Measurements from ENCODE around the gene ENSA. TPM values are rescaled to one million over a fixed set of nuclear protein-coding genes. Genes with fewer than 3 reads are reported as not detected.

ENSA gene, protein sequence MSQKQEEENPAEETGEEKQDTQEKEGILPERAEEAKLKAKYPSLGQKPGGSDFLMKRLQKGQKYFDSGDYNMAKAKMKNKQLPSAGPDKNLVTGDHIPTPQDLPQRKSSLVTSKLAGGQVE
- polyA plus RNA-seq (2013, experiment 1 of 2), result 91.3 TPM
- polyA plus RNA-seq (2013, experiment 2 of 2), result 90.6 TPM

DNA sequence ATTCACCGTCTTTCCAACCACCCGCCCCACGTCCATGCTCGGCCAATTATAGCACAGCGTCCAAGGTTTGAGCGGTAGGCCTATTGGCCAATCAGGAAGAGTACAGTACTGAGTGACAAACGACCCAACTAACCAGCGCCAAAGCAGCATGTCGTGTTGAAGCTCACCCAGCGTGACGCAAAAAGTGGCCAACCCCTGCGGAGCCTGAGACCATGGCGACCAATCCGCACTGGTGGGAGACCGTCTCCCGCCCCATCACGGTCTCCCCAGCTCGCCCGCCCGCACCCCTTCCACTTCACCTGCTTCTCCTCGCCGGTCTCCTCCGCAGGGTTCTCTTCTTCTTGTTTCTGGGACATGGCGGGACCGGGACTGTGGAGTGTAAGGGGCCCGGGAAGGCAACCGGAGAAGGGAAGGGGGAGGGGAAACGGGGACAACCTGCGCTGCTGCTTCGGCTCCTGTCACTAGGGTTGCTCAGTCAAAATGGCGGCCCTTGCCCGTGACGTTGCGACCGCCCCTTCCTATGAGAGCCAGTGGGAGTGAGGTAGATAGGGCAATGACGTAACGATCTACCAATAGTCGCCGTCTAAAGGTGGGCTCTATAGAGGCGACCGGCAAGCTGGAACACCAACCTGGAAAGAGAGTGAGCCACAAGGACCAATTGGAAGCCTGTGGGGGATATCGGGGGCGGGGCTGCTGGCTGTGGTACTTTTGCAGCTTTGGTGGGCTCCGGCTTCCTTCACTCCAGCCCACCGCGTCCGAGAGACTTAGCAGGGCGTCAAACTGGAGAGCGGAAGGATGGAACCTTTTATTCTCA lies at the start of gene ENSA:
ENSA (minus strand) TSS at position 498 of the 814 bp plus-strand sequence; CDS start at position 356, 142 bp downstream.
- Histone ChIP-seq H2BK12ac (ENCODE audit: low read length) (no peak within 1 kb of the TSS), H3K27me3 (ENCODE audit: control insufficient read depth in 3 of 3, insufficient read depth in 3 of 3, low read depth in 1 of 3, low read length in 3 of 3) (no peaks in the 10 kb centered on the region), H2AK5ac (ENCODE audit: low read depth, low read length) (no peak within 1 kb of the TSS), H3K14ac (ENCODE audit: low read length) (peak within 1 kb of the TSS; percentile 21), H4K91ac (ENCODE audit: low read depth, low read length, poor library complexity) (no peak within 1 kb of the TSS), H3K9ac (ENCODE audit: low read depth, low read length, poor library complexity) (peak within 1 kb of the TSS; percentile 79), H3K4ac (ENCODE audit: low read length) (no peak within 1 kb of the TSS), H3K4me2 (ENCODE audit: insufficient read depth, low read length, poor library complexity, severe bottlenecking) (peak within 1 kb of the TSS; percentile 67), H3K4me1 (ENCODE audit: control insufficient read depth in 2 of 2, insufficient read depth in 1 of 2, low read depth in 1 of 2, low read length in 2 of 2) (peaks cover 5 to 6% of the 10 kb centered on the region in 2 donors), H2BK15ac (ENCODE audit: low read length) (no peak within 1 kb of the TSS), H2BK5ac (ENCODE audit: low read length) (peak within 1 kb of the TSS; percentile 92), H3K18ac (ENCODE audit: low read length) (peak within 1 kb of the TSS; percentile 98), H2BK120ac (ENCODE audit: low read depth, low read length) (no peak within 1 kb of the TSS), H3K4me3 (ENCODE audit: low read length in 2 of 2) (peak within 1 kb of the TSS; percentile 67 to 92), H3K9me3 (replicated peaks in 1 of 2; ENCODE audit: control insufficient read depth in 2 of 2, insufficient read depth in 1 of 2, low read depth in 1 of 2, low read length in 2 of 2) (no peaks in the 10 kb centered on the region), H4K8ac (ENCODE audit: low read depth, low read length) (no peak within 1 kb of the TSS), H3K27ac (replicated peaks; ENCODE audit: low read length) (peak within 1 kb of the TSS; percentile 91), H3K79me1 (ENCODE audit: low read depth, low read length) (peaks cover 2% of the 10 kb centered on the region), H2AFZ (ENCODE audit: low read length) (peak within 1 kb of the TSS; percentile 87), H3K36me3 (replicated peaks in 1 of 2; ENCODE audit: control insufficient read depth in 2 of 2, insufficient read depth in 2 of 2, low read length in 2 of 2) (peaks cover 19 to 36% of the 10 kb centered on the region in 2 donors), H3K23ac (ENCODE audit: low read depth, low read length, poor library complexity) (peak within 1 kb of the TSS; percentile 96)
- DNase-seq (ENCODE audit: low spot score), result peak; percentile 99
- WGBS, 2 donors (ENCODE audit: extremely low coverage in 2 of 2, insufficient read length in 2 of 2, insufficient replicate concordance in 1 of 2), result 100% methylated on average over 1 of the region's 49 CpGs; no CpG with 5 or more reads in 1 of the 2 donors

DNA sequence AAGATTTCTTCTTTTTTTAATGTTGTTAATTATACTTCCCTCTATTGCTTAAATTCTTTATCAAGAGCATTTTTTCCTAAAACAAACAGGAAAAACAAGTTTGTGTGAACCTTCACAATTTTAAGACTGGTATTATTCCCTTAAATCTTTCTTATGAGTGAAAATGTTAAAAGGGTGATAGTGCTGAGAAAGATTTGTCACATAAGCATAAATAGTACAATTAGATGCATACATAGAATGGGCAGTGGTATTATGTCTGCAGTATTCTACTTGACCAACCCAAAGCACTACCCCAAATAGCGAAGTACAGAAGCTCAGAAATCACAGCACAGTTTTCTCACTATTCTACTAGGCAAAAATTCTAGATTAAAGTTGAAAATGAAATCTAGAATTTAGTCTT lies 49.6 kb upstream of the ENSA start:
- H3K27me3 ChIP-seq (ENCODE audit: control insufficient read depth in 3 of 3, insufficient read depth in 3 of 3, low read depth in 1 of 3, low read length in 3 of 3), result no peaks in the 10 kb centered on the region
- H3K9me3 ChIP-seq (replicated peaks in 1 of 2; ENCODE audit: control insufficient read depth in 2 of 2, insufficient read depth in 1 of 2, low read depth in 1 of 2, low read length in 2 of 2), result no peaks in the 10 kb centered on the region
- H3K23ac ChIP-seq (ENCODE audit: low read depth, low read length, poor library complexity), result no peak overlapping the region
- no peak overlapping the region for H3K14ac ChIP-seq (ENCODE audit: low read length)
- no peak overlapping the region for H4K91ac ChIP-seq (ENCODE audit: low read depth, low read length, poor library complexity)
- no peak overlapping the region for H2AFZ ChIP-seq (ENCODE audit: low read length)
- H2BK120ac ChIP-seq (ENCODE audit: low read depth, low read length), result no peak overlapping the region
- H2BK12ac ChIP-seq (ENCODE audit: low read length), result no peak overlapping the region
- no peak overlapping the region for H3K4ac ChIP-seq (ENCODE audit: low read length)
- H3K27ac ChIP-seq (replicated peaks; ENCODE audit: low read length), result no peak overlapping the region
- no peak for DNase-seq (ENCODE audit: low spot score)
- no peak overlapping the region for H3K4me2 ChIP-seq (ENCODE audit: insufficient read depth, low read length, poor library complexity, severe bottlenecking)
- no CpG with 5 or more reads among the region's 1 CpG for WGBS, 2 donors (ENCODE audit: extremely low coverage in 2 of 2, insufficient read length in 2 of 2, insufficient replicate concordance in 1 of 2)
- no peak overlapping the region for H3K9ac ChIP-seq (ENCODE audit: low read depth, low read length, poor library complexity)
- H3K4me3 ChIP-seq (ENCODE audit: low read length in 2 of 2), result no peak overlapping the region
- H2BK5ac ChIP-seq (ENCODE audit: low read length), result no peak overlapping the region
- H3K4me1 ChIP-seq (ENCODE audit: control insufficient read depth in 2 of 2, insufficient read depth in 1 of 2, low read depth in 1 of 2, low read length in 2 of 2), result no peaks in the 10 kb centered on the region
- no peak overlapping the region for H2BK15ac ChIP-seq (ENCODE audit: low read length)
- H3K18ac ChIP-seq (ENCODE audit: low read length), result no peak overlapping the region
- H2AK5ac ChIP-seq (ENCODE audit: low read depth, low read length), result no peak overlapping the region
- H3K36me3 ChIP-seq (replicated peaks in 1 of 2; ENCODE audit: control insufficient read depth in 2 of 2, insufficient read depth in 2 of 2, low read length in 2 of 2), result peaks cover 0 to 17% of the 10 kb centered on the region in 2 donors
- no peak overlapping the region for H4K8ac ChIP-seq (ENCODE audit: low read depth, low read length)
- H3K79me1 ChIP-seq (ENCODE audit: low read depth, low read length), result no peaks in the 10 kb centered on the region

DNA sequence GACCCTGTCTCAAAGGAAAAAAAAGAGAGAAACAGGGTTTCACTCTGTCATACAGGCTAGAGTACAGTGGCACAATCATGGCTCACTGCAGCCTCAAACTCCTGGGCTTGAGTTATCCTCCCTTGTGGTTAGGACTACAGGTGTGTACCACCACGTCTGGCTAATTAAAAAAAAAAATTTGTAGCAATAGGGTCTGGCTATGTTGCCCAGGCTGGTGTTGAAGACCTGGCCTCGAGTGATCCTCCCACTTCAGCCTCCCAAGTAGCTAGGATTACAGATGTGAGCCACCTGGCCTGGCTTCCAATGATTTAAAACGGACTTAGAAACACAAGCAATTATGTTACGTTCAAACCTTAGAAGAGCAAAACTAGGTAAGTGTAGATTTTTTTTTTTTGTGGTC lies 45.5 kb upstream of the ENSA start:
- no peaks in the 10 kb centered on the region for H3K4me1 ChIP-seq (ENCODE audit: control insufficient read depth in 2 of 2, insufficient read depth in 1 of 2, low read depth in 1 of 2, low read length in 2 of 2)
- H2AK5ac ChIP-seq (ENCODE audit: low read depth, low read length), result no peak overlapping the region
- no peak overlapping the region for H3K4me3 ChIP-seq (ENCODE audit: low read length in 2 of 2)
- H3K18ac ChIP-seq (ENCODE audit: low read length), result no peak overlapping the region
- no peak overlapping the region for H3K27ac ChIP-seq (replicated peaks; ENCODE audit: low read length)
- H2BK15ac ChIP-seq (ENCODE audit: low read length), result no peak overlapping the region
- peaks cover 2% of the 10 kb centered on the region for H3K79me1 ChIP-seq (ENCODE audit: low read depth, low read length)
- H3K36me3 ChIP-seq (replicated peaks in 1 of 2; ENCODE audit: control insufficient read depth in 2 of 2, insufficient read depth in 2 of 2, low read length in 2 of 2), result peaks cover 0 to 3% of the 10 kb centered on the region in 2 donors
- H4K91ac ChIP-seq (ENCODE audit: low read depth, low read length, poor library complexity), result no peak overlapping the region
- WGBS, 2 donors (ENCODE audit: extremely low coverage in 2 of 2, insufficient read length in 2 of 2, insufficient replicate concordance in 1 of 2), result no CpG with 5 or more reads among the region's 4 CpGs
- H3K4me2 ChIP-seq (ENCODE audit: insufficient read depth, low read length, poor library complexity, severe bottlenecking), result no peak overlapping the region
- H3K4ac ChIP-seq (ENCODE audit: low read length), result no peak overlapping the region
- H2BK5ac ChIP-seq (ENCODE audit: low read length), result no peak overlapping the region
- no peak overlapping the region for H3K9ac ChIP-seq (ENCODE audit: low read depth, low read length, poor library complexity)
- H3K14ac ChIP-seq (ENCODE audit: low read length), result no peak overlapping the region
- no peak overlapping the region for H2AFZ ChIP-seq (ENCODE audit: low read length)
- no peak overlapping the region for H2BK12ac ChIP-seq (ENCODE audit: low read length)
- H2BK120ac ChIP-seq (ENCODE audit: low read depth, low read length), result no peak overlapping the region
- no peaks in the 10 kb centered on the region for H3K27me3 ChIP-seq (ENCODE audit: control insufficient read depth in 3 of 3, insufficient read depth in 3 of 3, low read depth in 1 of 3, low read length in 3 of 3)
- DNase-seq (ENCODE audit: low spot score), result no peak
- H3K23ac ChIP-seq (ENCODE audit: low read depth, low read length, poor library complexity), result no peak overlapping the region
- H3K9me3 ChIP-seq (replicated peaks in 1 of 2; ENCODE audit: control insufficient read depth in 2 of 2, insufficient read depth in 1 of 2, low read depth in 1 of 2, low read length in 2 of 2), result no peaks in the 10 kb centered on the region
- no peak overlapping the region for H4K8ac ChIP-seq (ENCODE audit: low read depth, low read length)

GRCh38 chr1:150663321-150663720 lies 33.9 kb upstream of the ENSA start:
- Histone ChIP-seq H3K79me1 (ENCODE audit: low read depth, low read length) (no peaks in the 10 kb centered on the region), H2AFZ (ENCODE audit: low read length) (no peak overlapping the region), H3K18ac (ENCODE audit: low read length) (no peak overlapping the region), H3K4me2 (ENCODE audit: insufficient read depth, low read length, poor library complexity, severe bottlenecking) (no peak overlapping the region), H3K9me3 (replicated peaks in 1 of 2; ENCODE audit: control insufficient read depth in 2 of 2, insufficient read depth in 1 of 2, low read depth in 1 of 2, low read length in 2 of 2) (no peaks in the 10 kb centered on the region), H2BK15ac (ENCODE audit: low read length) (no peak overlapping the region), H3K27me3 (ENCODE audit: control insufficient read depth in 3 of 3, insufficient read depth in 3 of 3, low read depth in 1 of 3, low read length in 3 of 3) (no peaks in the 10 kb centered on the region), H3K27ac (replicated peaks; ENCODE audit: low read length) (no peak overlapping the region), H3K9ac (ENCODE audit: low read depth, low read length, poor library complexity) (no peak overlapping the region), H2AK5ac (ENCODE audit: low read depth, low read length) (no peak overlapping the region), H3K36me3 (replicated peaks in 1 of 2; ENCODE audit: control insufficient read depth in 2 of 2, insufficient read depth in 2 of 2, low read length in 2 of 2) (peaks cover 2 to 32% of the 10 kb centered on the region in 2 donors), H3K4me1 (ENCODE audit: control insufficient read depth in 2 of 2, insufficient read depth in 1 of 2, low read depth in 1 of 2, low read length in 2 of 2) (no peaks in the 10 kb centered on the region), H3K14ac (ENCODE audit: low read length) (no peak overlapping the region), H4K8ac (ENCODE audit: low read depth, low read length) (no peak overlapping the region), H3K4me3 (ENCODE audit: low read length in 2 of 2) (no peak overlapping the region), H2BK120ac (ENCODE audit: low read depth, low read length) (no peak overlapping the region), H2BK12ac (ENCODE audit: low read length) (no peak overlapping the region), H4K91ac (ENCODE audit: low read depth, low read length, poor library complexity) (no peak overlapping the region), H2BK5ac (ENCODE audit: low read length) (no peak overlapping the region), H3K23ac (ENCODE audit: low read depth, low read length, poor library complexity) (no peak overlapping the region), H3K4ac (ENCODE audit: low read length) (no peak overlapping the region)
- WGBS, 2 donors (ENCODE audit: extremely low coverage in 2 of 2, insufficient read length in 2 of 2, insufficient replicate concordance in 1 of 2), result no CpG with 5 or more reads among the region's 7 CpGs
- DNase-seq (ENCODE audit: low spot score), result no peak
